Esophagus muscularis mucosa (tissue), 4 donors: ENCODE measurements around the gene OR6B1. TPM values are rescaled to one million over a fixed set of nuclear protein-coding genes. Genes with fewer than 3 reads are reported as not detected.
"Not testable (repeated sequence)": the region's sequence is repeated elsewhere in the genome, so short reads cannot be mapped to it uniquely, and the experiment has no call there.

ENCODE experiments used
- DNase-seq: peaks from one replicate; pipeline ENCODE4 v3.0.0-alpha.2; 2017; ENCODE audit errors: extremely low spot score
- H3K27ac ChIP-seq, 4 donors: fragments of 200-600 bp; sonication (generic); replicated peaks in 1 of 4; 1 replicate in 3 of 4; 2 replicates in 1 of 4; pipeline ENCODE4 v1.5.1; 2016 to 2019; ENCODE audit warnings: mild to moderate bottlenecking in 1 of 4
- H3K27me3 ChIP-seq, 4 donors: fragments of 200-600 bp; sonication (generic); one replicate each; pipeline versions ENCODE4 v1.5.1 to v1.6.0; 2016 to 2019
- H3K36me3 ChIP-seq, 4 donors: fragments of 200-600 bp; sonication (generic); one replicate each; pipeline ENCODE4 v1.5.1; 2016 to 2019
- H3K4me1 ChIP-seq, 4 donors: fragments of 200-600 bp; sonication (generic); one replicate each; pipeline ENCODE4 v1.5.1; 2016 to 2019
- H3K4me3 ChIP-seq, 4 donors: fragments of 200-600 bp; sonication (generic); 1 replicate in 2 of 4; 2 replicates in 2 of 4; pipeline ENCODE4 v1.5.1; 2016 to 2019; ENCODE audit warnings: mild to moderate bottlenecking in 4 of 4, moderate library complexity in 1 of 4
- H3K9me3 ChIP-seq, 4 donors: fragments of 200-600 bp; sonication (generic); 1 replicate in 3 of 4; 2 replicates in 1 of 4; pipeline ENCODE4 v1.5.1; 2016 to 2019
- EP300 ChIP-seq: sonication (generic); formaldehyde crosslinking; IDR thresholded peaks from one replicate; pipeline ENCODE4 v1.6.1; 2017; ENCODE audit warnings: antibody characterized with exemption
- POLR2A ChIP-seq: fragments of 450-650 bp; IDR thresholded peaks from one replicate; pipeline ENCODE4 v1.6.1; 2017; ENCODE audit warnings: antibody characterized with exemption, moderate library complexity, mild to moderate bottlenecking, low read depth
- POLR2AphosphoS5 ChIP-seq, 2 donors: sonication (generic); formaldehyde crosslinking; IDR thresholded peaks; one replicate each; pipeline ENCODE4 v1.6.1; 2017; ENCODE audit warnings: antibody characterized with exemption in 2 of 2
- WGBS: methylation state at CpG from one replicate; pipeline ENCODE4 v1.1.5; 2018; 5-methylcytosine and 5-hydroxymethylcytosine counted together
- intact Hi-C: fragments of 100-400 bp; cut with DNase I; formaldehyde crosslinking; loops from one replicate; pipeline ENCODE4 v1.15.1; 2023
- total RNA-seq, 4 donors: library from RNA; depleted of rRNA; stranded (reverse); fragments of >200 nt; gene quantifications; one replicate each; pipeline versions ENCODE4 v1.1.0 to v1.2.1, GENCODE V29; 2016
- TF ChIP-seq, protein P1 (sequence below), 3 experiments: fragments of 200-600 bp in 2 of 3; fragments of 450-650 bp in 1 of 3; sonication (generic) in 2 of 3; IDR thresholded peaks; one replicate each; pipeline ENCODE4 v1.5.1; 2017 to 2019; ENCODE audit warnings: antibody characterized with exemption in 3 of 3, mild to moderate bottlenecking in 2 of 3, moderate library complexity in 1 of 3

OR6B1 gene
- total RNA-seq, 4 donors from 2014 or later: not detected

DNA sequence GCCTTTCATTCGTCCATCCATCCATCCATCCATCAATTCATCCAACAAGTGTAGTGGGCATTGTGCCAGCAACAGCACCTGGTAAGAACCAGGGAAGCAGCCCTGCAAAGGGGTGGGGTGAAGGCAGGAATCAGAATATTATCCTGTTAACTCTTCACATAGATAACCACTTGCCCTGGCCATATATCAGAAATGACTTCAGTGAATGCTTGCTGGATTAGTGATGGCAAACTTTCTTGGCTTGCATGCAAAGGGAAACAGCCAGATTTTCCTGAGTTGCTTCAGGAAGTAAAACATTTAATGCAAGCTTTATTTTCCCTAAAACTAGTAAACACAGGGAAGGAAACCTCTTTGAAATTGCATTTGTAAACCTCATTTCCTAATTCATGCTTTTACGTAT lies 49.4 kb downstream of the OR6B1 start:
- Histone ChIP-seq H3K4me1 (no peaks in the 10 kb centered on the region), H3K36me3 (no peaks in the 10 kb centered on the region), H3K27ac (no peak overlapping the region), H3K4me3 (no peak overlapping the region), H3K9me3 (no peaks in the 10 kb centered on the region), H3K27me3 (peaks cover 0 to 3% (median 0%) of the 10 kb centered on the region in 4 donors)
- TF ChIP-seq POLR2A (no peak), POLR2AphosphoS5 (IDR thresholded peaks at IDR 0.05) (no peak), EP300 (no peak)
- TF ChIP-seq, protein P1, sequence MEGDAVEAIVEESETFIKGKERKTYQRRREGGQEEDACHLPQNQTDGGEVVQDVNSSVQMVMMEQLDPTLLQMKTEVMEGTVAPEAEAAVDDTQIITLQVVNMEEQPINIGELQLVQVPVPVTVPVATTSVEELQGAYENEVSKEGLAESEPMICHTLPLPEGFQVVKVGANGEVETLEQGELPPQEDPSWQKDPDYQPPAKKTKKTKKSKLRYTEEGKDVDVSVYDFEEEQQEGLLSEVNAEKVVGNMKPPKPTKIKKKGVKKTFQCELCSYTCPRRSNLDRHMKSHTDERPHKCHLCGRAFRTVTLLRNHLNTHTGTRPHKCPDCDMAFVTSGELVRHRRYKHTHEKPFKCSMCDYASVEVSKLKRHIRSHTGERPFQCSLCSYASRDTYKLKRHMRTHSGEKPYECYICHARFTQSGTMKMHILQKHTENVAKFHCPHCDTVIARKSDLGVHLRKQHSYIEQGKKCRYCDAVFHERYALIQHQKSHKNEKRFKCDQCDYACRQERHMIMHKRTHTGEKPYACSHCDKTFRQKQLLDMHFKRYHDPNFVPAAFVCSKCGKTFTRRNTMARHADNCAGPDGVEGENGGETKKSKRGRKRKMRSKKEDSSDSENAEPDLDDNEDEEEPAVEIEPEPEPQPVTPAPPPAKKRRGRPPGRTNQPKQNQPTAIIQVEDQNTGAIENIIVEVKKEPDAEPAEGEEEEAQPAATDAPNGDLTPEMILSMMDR (IDR thresholded peaks at IDR 0.05): no peak
- intact Hi-C loops: no loop called here
- DNase-seq: no peak
- WGBS: 36% methylated on average over 2 of the region's 2 CpGs

DNA sequence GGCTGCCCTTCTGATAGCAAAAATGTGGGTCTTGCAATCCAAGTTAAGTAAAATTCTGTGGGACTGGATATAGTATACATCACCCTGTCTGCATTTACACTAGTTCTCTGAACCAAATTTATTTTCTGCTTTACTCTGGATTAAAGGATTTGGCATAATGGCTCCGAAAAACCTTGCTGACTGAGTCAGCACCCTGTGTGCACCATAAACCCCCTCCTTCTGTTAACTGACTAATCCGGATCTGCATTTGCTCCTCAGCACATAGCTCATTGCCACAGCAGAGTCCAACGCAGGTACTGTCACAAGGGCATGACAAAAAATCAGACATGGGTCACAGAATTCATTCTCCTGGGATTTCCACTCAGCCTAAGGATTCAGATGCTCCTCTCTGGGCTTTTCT lies 50.0 kb downstream of the OR6B1 start:
- WGBS: 83% methylated on average over 3 of the region's 3 CpGs
- H3K27ac ChIP-seq: no peak overlapping the region

DNA sequence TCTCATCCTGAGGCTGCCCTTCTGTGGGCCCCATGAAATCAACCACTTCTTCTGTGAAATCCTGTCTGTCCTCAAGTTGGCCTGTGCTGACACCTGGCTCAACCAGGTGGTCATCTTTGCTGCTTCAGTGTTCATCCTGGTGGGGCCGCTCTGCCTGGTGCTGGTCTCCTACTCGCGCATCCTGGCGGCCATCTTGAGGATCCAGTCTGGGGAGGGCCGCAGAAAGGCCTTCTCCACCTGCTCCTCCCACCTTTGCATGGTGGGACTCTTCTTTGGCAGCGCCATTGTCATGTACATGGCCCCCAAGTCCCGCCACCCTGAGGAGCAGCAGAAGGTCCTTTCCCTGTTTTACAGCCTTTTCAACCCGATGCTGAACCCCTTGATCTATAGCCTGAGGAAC lies 50.8 kb downstream of the OR6B1 start:
- H3K27ac ChIP-seq, H3K4me1 ChIP-seq, intact Hi-C loops, H3K27me3 ChIP-seq, DNase-seq, H3K36me3 ChIP-seq, H3K4me3 ChIP-seq, H3K9me3 ChIP-seq: not testable (repeated sequence)
- 88% methylated on average over 8 of the region's 8 CpGs for WGBS

More for the DNA sequence above, 50.0 kb downstream of the OR6B1 start:
- no peak for DNase-seq
- Histone ChIP-seq H3K27me3 (peaks cover 0 to 3% (median 0%) of the 10 kb centered on the region in 4 donors), H3K4me1 (no peaks in the 10 kb centered on the region), H3K4me3 (no peak overlapping the region), H3K9me3 (no peaks in the 10 kb centered on the region), H3K36me3 (no peaks in the 10 kb centered on the region)
- TF ChIP-seq EP300 (no peak), POLR2A (no peak), POLR2AphosphoS5 (IDR thresholded peaks at IDR 0.05) (no peak)
- TF ChIP-seq, protein P1 (IDR thresholded peaks at IDR 0.05): no peak
- intact Hi-C loops: no loop called here

DNA sequence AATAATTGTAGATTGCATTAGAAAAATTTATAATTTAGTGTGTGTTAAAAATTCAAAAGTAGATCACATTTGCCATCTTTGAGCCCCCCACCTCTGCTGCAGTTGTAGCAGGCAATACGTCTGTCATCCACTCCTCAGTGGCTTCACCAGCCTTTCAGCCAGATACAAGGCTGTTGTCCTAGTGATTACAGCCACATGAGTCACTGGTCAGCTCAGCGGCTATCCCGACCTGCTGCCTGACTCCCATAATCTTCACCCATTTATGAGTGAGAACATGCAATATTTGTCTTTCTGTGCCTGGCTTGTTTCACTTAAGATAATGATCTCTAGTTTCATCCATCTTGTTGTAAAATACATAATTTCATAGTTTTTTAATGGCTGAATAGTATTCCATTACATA lies 57.8 kb downstream of the OR6B1 start:
- no peak for TF ChIP-seq EP300
- no peak for TF ChIP-seq POLR2A
- no peak for DNase-seq
- Histone ChIP-seq H3K9me3 (peaks cover 0 to 3% (median 0%) of the 10 kb centered on the region in 4 donors), H3K36me3 (no peaks in the 10 kb centered on the region), H3K4me3 (no peak overlapping the region), H3K27ac (no peak overlapping the region), H3K27me3 (no peaks in the 10 kb centered on the region), H3K4me1 (no peaks in the 10 kb centered on the region)
- WGBS: 81% methylated on average over 3 of the region's 3 CpGs
- intact Hi-C loops: no loop called here

Other genes starting within 250 kb of the OR6B1 start
- gene CTAGE6, start 242.6 kb upstream of the OR6B1 start, total RNA-seq: 1 to 10 TPM in 1 of 4 donors, under 1 TPM in 1, not detected in 2; 0.83 to 1.7 TPM
- 10 to 100 TPM; 38.2 to 62.7 (median 52.4) TPM for gene TCAF1, start 98.1 kb upstream of the OR6B1 start, total RNA-seq
- not detected for gene OR2F2, start 65.1 kb upstream of the OR6B1 start, total RNA-seq
- gene OR2F1, start 45.5 kb upstream of the OR6B1 start, total RNA-seq: not detected
- not detected for gene OR2A5, start 48.6 kb downstream of the OR6B1 start, total RNA-seq
- gene OR2A25, start 69.5 kb downstream of the OR6B1 start, total RNA-seq: not detected
- gene OR2A12, start 86.0 kb downstream of the OR6B1 start, total RNA-seq: not detected
- gene OR2A2, start 109.3 kb downstream of the OR6B1 start, total RNA-seq: not detected
- not detected for gene OR2A14, start 122.9 kb downstream of the OR6B1 start, total RNA-seq
- gene CTAGE4, start 183.1 kb downstream of the OR6B1 start, total RNA-seq: 1 to 10 TPM in 1 of 4 donors, under 1 TPM in 2, not detected in 1; 0.71 to 2.5 (median 0.83) TPM
- gene ARHGEF35, start 195.5 kb downstream of the OR6B1 start, total RNA-seq: 1 to 10 TPM; 1.5 to 4.0 (median 1.8) TPM
- gene OR2A42, start 239.3 kb downstream of the OR6B1 start, total RNA-seq: under 1 TPM in 2 of 4 donors, not detected in 2; 0.11 to 0.19 TPM